CD8-positive, alpha-beta memory T cell (primary cell): ENCODE measurements around the gene SNX3. TPM values are rescaled to one million over a fixed set of nuclear protein-coding genes. Genes with fewer than 3 reads are reported as not detected.
A peak's percentile ranks its signal among the peaks of the same experiment; 100 is the strongest.

ENCODE experiments used
- CTCF ChIA-PET: fragments of 350-600 bp; sonication (Branson Sonifier 250); formaldehyde crosslinking; loops from one replicate; lab custom pipeline; 2021; ENCODE audit warnings: antibody characterized with exemption; lab: Charles Lee
- POLR2A ChIA-PET: fragments of 350-600 bp; sonication (Branson Sonifier 250); formaldehyde crosslinking; loops from one replicate; lab custom pipeline; 2021; ENCODE audit warnings: antibody characterized with exemption; lab: Charles Lee
- DNase-seq, 5 donors: peaks; one replicate each; pipeline versions ENCODE4 v3.0.0 to v3.0.0-alpha.2; 2020 to 2022; ENCODE audit warnings: mixed read lengths in 1 of 5
- H3K27ac ChIP-seq: one replicate; pipeline ENCODE4 v1.7.0; 2013; ENCODE audit warnings: low read depth, mild to moderate bottlenecking, low read length, moderate library complexity
- H3K27me3 ChIP-seq: 2 replicates; pipeline ENCODE4 v1.7.0; 2013; ENCODE audit warnings: low read length, mild to moderate bottlenecking; ENCODE audit not compliant: insufficient read depth, poor library complexity, severe bottlenecking
- H3K36me3 ChIP-seq: 2 replicates; pipeline ENCODE4 v1.7.0; 2013; ENCODE audit warnings: mild to moderate bottlenecking, low read length, moderate library complexity; ENCODE audit not compliant: insufficient read depth
- H3K4me1 ChIP-seq: 2 replicates; pipeline ENCODE4 v1.7.0; 2013; ENCODE audit warnings: mild to moderate bottlenecking, low read length, moderate library complexity; ENCODE audit not compliant: insufficient read depth
- H3K4me3 ChIP-seq: 2 replicates; pipeline ENCODE4 v1.7.0; 2013; ENCODE audit warnings: mild to moderate bottlenecking, low read length
- H3K9me3 ChIP-seq: 2 replicates; pipeline ENCODE4 v1.7.0; 2013; ENCODE audit warnings: mild to moderate bottlenecking, low read length
- H3K27ac Mint-ChIP-seq, 8 donors: one replicate each; pipeline ENCODE4 v1.8.0; 2020 to 2021; ENCODE audit warnings: mixed read lengths in 8 of 8, mild to moderate bottlenecking in 6 of 8, inconsistent platforms in 3 of 8, moderate library complexity in 3 of 8
- H3K27me3 Mint-ChIP-seq, 2 donors: one replicate each; pipeline ENCODE4 v1.8.0; 2020 to 2021; ENCODE audit warnings: mixed read lengths in 2 of 2, mild to moderate bottlenecking in 1 of 2, moderate library complexity in 1 of 2
- H3K36me3 Mint-ChIP-seq, 3 donors: one replicate each; pipeline ENCODE4 v1.8.0; 2020 to 2021; ENCODE audit warnings: mixed read lengths in 3 of 3, inconsistent platforms in 1 of 3, mild to moderate bottlenecking in 1 of 3
- H3K4me1 Mint-ChIP-seq, 3 donors: one replicate each; pipeline ENCODE4 v1.8.0; 2020 to 2021; ENCODE audit warnings: mixed read lengths in 3 of 3, inconsistent platforms in 1 of 3, mild to moderate bottlenecking in 1 of 3
- H3K4me3 Mint-ChIP-seq, 7 donors: one replicate each; pipeline ENCODE4 v1.8.0; 2020 to 2021; ENCODE audit warnings: mixed read lengths in 7 of 7, mild to moderate bottlenecking in 6 of 7, moderate library complexity in 4 of 7, inconsistent platforms in 2 of 7
- H3K9me3 Mint-ChIP-seq, 5 donors: one replicate each; pipeline ENCODE4 v1.8.0; 2020 to 2022; ENCODE audit warnings: mixed read lengths in 5 of 5, mild to moderate bottlenecking in 3 of 5, moderate library complexity in 2 of 5, inconsistent platforms in 1 of 5
- polyA plus RNA-seq: library from polyadenylated mRNA; unstranded; fragments of 300-500 nt; fragmentation: Illumina TruSeq; gene quantifications from one replicate; pipeline ENCODE4 v1.2.3, GENCODE V29; 2021
- total RNA-seq, 2 experiments: library from RNA; stranded (reverse); gene quantifications; one replicate each; pipeline ENCODE4 v1.2.3, GENCODE V29; 2021

The SNX3 gene
- total and polyA plus RNA-seq, 3 experiments from 2014 or later: 75.8 to 192 (median 76.4) TPM

GRCh38 chr6:108243836-108244235 lies 17.0 kb downstream of the SNX3 start:
- DNase-seq: no peak
- Histone ChIP-seq H3K27ac (no peak overlapping the region), H3K9me3 (no peaks in the 10 kb centered on the region), H3K4me3 (no peak overlapping the region), H3K36me3 (no peaks in the 10 kb centered on the region), H3K4me1 (no peaks in the 10 kb centered on the region), H3K27me3 (no peaks in the 10 kb centered on the region)
- ChIA-PET POLR2A (no interaction called here), CTCF (no interaction called here)
- no peaks in the 10 kb centered on the region for H3K27me3 Mint-ChIP-seq
- H3K36me3 Mint-ChIP-seq: peaks cover 25 to 61% (median 41%) of the 10 kb centered on the region in 3 donors
- no peak overlapping the region for H3K4me3 Mint-ChIP-seq
- H3K4me1 Mint-ChIP-seq: peaks cover 45 to 68% (median 67%) of the 10 kb centered on the region in 3 donors
- H3K9me3 Mint-ChIP-seq: peaks cover 0 to 15% (median 2%) of the 10 kb centered on the region in 5 donors
- peak overlapping the region in 1 of 8 donors; percentile 42 for H3K27ac Mint-ChIP-seq

GRCh38 chr6:108242721-108243120 lies 18.1 kb downstream of the SNX3 start:
- Mint-ChIP-seq H3K4me3 (no peak overlapping the region), H3K36me3 (peaks cover 25 to 63% (median 41%) of the 10 kb centered on the region in 3 donors), H3K4me1 (peaks cover 37 to 67% (median 64%) of the 10 kb centered on the region in 3 donors), H3K27me3 (no peaks in the 10 kb centered on the region), H3K27ac (peak overlapping the region in 1 of 8 donors; percentile 47), H3K9me3 (peaks cover 0 to 15% (median 2%) of the 10 kb centered on the region in 5 donors)
- no peak for DNase-seq
- H3K27me3 ChIP-seq: no peaks in the 10 kb centered on the region
- H3K36me3 ChIP-seq: no peaks in the 10 kb centered on the region
- no peak overlapping the region for H3K4me3 ChIP-seq
- ChIA-PET CTCF (no interaction called here), POLR2A (no interaction called here)
- no peaks in the 10 kb centered on the region for H3K4me1 ChIP-seq
- H3K27ac ChIP-seq: no peak overlapping the region
- H3K9me3 ChIP-seq: no peaks in the 10 kb centered on the region

- H3K36me3 ChIP-seq: no peaks in the 10 kb centered on the region
Observed at GRCh38 chr6:108242259-108242658, 18.6 kb downstream of the SNX3 start.

GRCh38 chr6:108238322-108238721 lies 22.5 kb downstream of the SNX3 start:
- Histone ChIP-seq H3K9me3 (no peaks in the 10 kb centered on the region), H3K4me3 (no peak overlapping the region), H3K27me3 (no peaks in the 10 kb centered on the region), H3K36me3 (no peaks in the 10 kb centered on the region), H3K27ac (no peak overlapping the region), H3K4me1 (no peaks in the 10 kb centered on the region)
- peaks cover 22 to 55% (median 24%) of the 10 kb centered on the region in 3 donors for H3K36me3 Mint-ChIP-seq
- peaks cover 0 to 9% (median 0%) of the 10 kb centered on the region in 5 donors for H3K9me3 Mint-ChIP-seq
- no peak for DNase-seq
- ChIA-PET POLR2A (no interaction called here), CTCF (no interaction called here)
- H3K27ac Mint-ChIP-seq: no peak overlapping the region
- peaks cover 38 to 70% (median 68%) of the 10 kb centered on the region in 3 donors for H3K4me1 Mint-ChIP-seq
- no peak overlapping the region for H3K4me3 Mint-ChIP-seq
- no peaks in the 10 kb centered on the region for H3K27me3 Mint-ChIP-seq

More at GRCh38 chr6:108242259-108242658, 18.6 kb downstream of the SNX3 start:
- H3K9me3 ChIP-seq: no peaks in the 10 kb centered on the region
- no peak overlapping the region for H3K4me3 ChIP-seq
- Mint-ChIP-seq H3K4me3 (no peak overlapping the region), H3K27ac (peak overlapping the region in 1 of 8 donors; percentile 52), H3K9me3 (peaks cover 0 to 15% (median 2%) of the 10 kb centered on the region in 5 donors), H3K27me3 (no peaks in the 10 kb centered on the region), H3K4me1 (peaks cover 37 to 63% (median 60%) of the 10 kb centered on the region in 3 donors), H3K36me3 (peaks cover 25 to 62% (median 41%) of the 10 kb centered on the region in 3 donors)
- DNase-seq: no peak
- no peaks in the 10 kb centered on the region for H3K27me3 ChIP-seq
- ChIA-PET POLR2A (interaction anchor here (0.6 kb wide), 1 partner anchor 29 kb away, joined by 3 read pairs; no protein-coding TSS in a partner anchor), CTCF (interaction anchor here (1.1 kb wide), 1 partner anchor 9 kb away, joined by 4 read pairs; no protein-coding TSS in a partner anchor)
- H3K4me1 ChIP-seq: no peaks in the 10 kb centered on the region
- H3K27ac ChIP-seq: no peak overlapping the region

GRCh38 chr6:108236791-108237190 lies 24.0 kb downstream of the SNX3 start:
- DNase-seq: no peak
- H3K4me3 ChIP-seq: no peak overlapping the region
- Mint-ChIP-seq H3K4me3 (no peak overlapping the region), H3K27me3 (no peaks in the 10 kb centered on the region), H3K9me3 (no peaks in the 10 kb centered on the region), H3K27ac (no peak overlapping the region), H3K36me3 (peaks cover 9 to 43% (median 16%) of the 10 kb centered on the region in 3 donors), H3K4me1 (peaks cover 36 to 72% (median 70%) of the 10 kb centered on the region in 3 donors)
- ChIA-PET CTCF (interaction anchor here (1.6 kb wide), 1 partner anchor 17 kb away, joined by 3 read pairs; no protein-coding TSS in a partner anchor), POLR2A (no interaction called here)
- H3K27me3 ChIP-seq: no peaks in the 10 kb centered on the region
- no peaks in the 10 kb centered on the region for H3K9me3 ChIP-seq
- no peak overlapping the region for H3K27ac ChIP-seq
- H3K36me3 ChIP-seq: no peaks in the 10 kb centered on the region
- no peaks in the 10 kb centered on the region for H3K4me1 ChIP-seq

- ChIA-PET CTCF (no interaction called here), POLR2A (no interaction called here)
- Histone ChIP-seq H3K36me3 (no peaks in the 10 kb centered on the region), H3K27ac (no peak overlapping the region), H3K4me3 (no peak overlapping the region), H3K4me1 (no peaks in the 10 kb centered on the region), H3K9me3 (no peaks in the 10 kb centered on the region), H3K27me3 (no peaks in the 10 kb centered on the region)
- Mint-ChIP-seq H3K4me1 (peaks cover 38 to 73% (median 70%) of the 10 kb centered on the region in 3 donors), H3K36me3 (peaks cover 5 to 34% (median 17%) of the 10 kb centered on the region in 3 donors), H3K27me3 (no peaks in the 10 kb centered on the region), H3K27ac (peak overlapping the region in 1 of 8 donors; percentile 38), H3K4me3 (no peak overlapping the region), H3K9me3 (no peaks in the 10 kb centered on the region)
- no peak for DNase-seq
Observed at GRCh38 chr6:108235127-108235526, 25.7 kb downstream of the SNX3 start.

- Mint-ChIP-seq H3K27ac (no peak overlapping the region), H3K4me3 (no peak overlapping the region), H3K4me1 (peaks cover 32 to 58% (median 48%) of the 10 kb centered on the region in 3 donors), H3K27me3 (no peaks in the 10 kb centered on the region), H3K9me3 (no peaks in the 10 kb centered on the region), H3K36me3 (peaks cover 0 to 18% (median 8%) of the 10 kb centered on the region in 3 donors)
- no peak overlapping the region for H3K27ac ChIP-seq
- H3K9me3 ChIP-seq: no peaks in the 10 kb centered on the region
- no peaks in the 10 kb centered on the region for H3K27me3 ChIP-seq
- POLR2A ChIA-PET: no interaction called here
- no peaks in the 10 kb centered on the region for H3K4me1 ChIP-seq
- DNase-seq: no peak
- H3K4me3 ChIP-seq: no peak overlapping the region
- CTCF ChIA-PET: interaction anchor here (1.0 to 1.2 kb wide), 2 partner anchors 9 to 93 kb away, joined by 3 read pairs; no protein-coding TSS in a partner anchor
- no peaks in the 10 kb centered on the region for H3K36me3 ChIP-seq
Observed at GRCh38 chr6:108228416-108228815, 32.4 kb downstream of the SNX3 start.

GRCh38 chr6:108227290-108227689 lies 33.5 kb downstream of the SNX3 start:
- CTCF ChIA-PET: no interaction called here
- Mint-ChIP-seq H3K4me1 (peaks cover 31 to 50% (median 45%) of the 10 kb centered on the region in 3 donors), H3K36me3 (peaks cover 0 to 24% (median 10%) of the 10 kb centered on the region in 3 donors), H3K9me3 (no peaks in the 10 kb centered on the region), H3K27ac (no peak overlapping the region), H3K27me3 (no peaks in the 10 kb centered on the region), H3K4me3 (no peak overlapping the region)
- no peaks in the 10 kb centered on the region for H3K9me3 ChIP-seq
- no peak overlapping the region for H3K4me3 ChIP-seq
- H3K36me3 ChIP-seq: peaks cover 7% of the 10 kb centered on the region
- H3K27me3 ChIP-seq: no peaks in the 10 kb centered on the region
- no peak overlapping the region for H3K27ac ChIP-seq
- POLR2A ChIA-PET: interaction anchor here (0.7 kb wide), 1 partner anchor 505 kb away, joined by 4 read pairs; no protein-coding TSS in a partner anchor
- no peak for DNase-seq
- no peaks in the 10 kb centered on the region for H3K4me1 ChIP-seq
